ENCODE data around the gene PDZD2.

Gene PDZD2

GRCh38 chr5:31936683-31937082 is 297.8 kb downstream of the PDZD2 start:
- no peak for TF ChIP-seq CTCF (IDR thresholded peaks at IDR 0.05; ENCODE audit: insufficient read depth, low read depth, low read length, missing control alignments)
- DNase-seq (ENCODE audit: low read depth): no peak
- H3K4me3 ChIP-seq (ENCODE audit: low read length): peak overlapping the region; percentile 53

- H3K4me3 ChIP-seq (ENCODE audit: low read length): peak overlapping the region; percentile 53
- DNase-seq (ENCODE audit: low read depth): peak; percentile 7
- no peak for TF ChIP-seq CTCF (IDR thresholded peaks at IDR 0.05; ENCODE audit: insufficient read depth, low read depth, low read length, missing control alignments)
These were observed 298.3 kb downstream of the PDZD2 start for GRCh38 chr5:31937226-31937625.

GRCh38 chr5:31937703-31938102 is 298.8 kb downstream of the PDZD2 start:
- H3K4me3 ChIP-seq (ENCODE audit: low read length): peak overlapping the region; percentile 53
- no peak for DNase-seq (ENCODE audit: low read depth)
- TF ChIP-seq CTCF (IDR thresholded peaks at IDR 0.05; ENCODE audit: insufficient read depth, low read depth, low read length, missing control alignments): no peak

- no peak overlapping the region for H3K4me3 ChIP-seq (ENCODE audit: low read length)
- TF ChIP-seq CTCF (IDR thresholded peaks at IDR 0.05; ENCODE audit: insufficient read depth, low read depth, low read length, missing control alignments): no peak
- peak; percentile 85 for DNase-seq (ENCODE audit: low read depth)
These were observed 300.2 kb downstream of the PDZD2 start for GRCh38 chr5:31939151-31939550.

GRCh38 chr5:31941151-31941755 is 302.3 kb downstream of the PDZD2 start:
- peak; percentile 82 for DNase-seq (ENCODE audit: low read depth)
- no peak overlapping the region for H3K4me3 ChIP-seq (ENCODE audit: low read length)
- TF ChIP-seq CTCF (IDR thresholded peaks at IDR 0.05; ENCODE audit: insufficient read depth, low read depth, low read length, missing control alignments): no peak

GRCh38 chr5:31942546-31942945 is 303.6 kb downstream of the PDZD2 start:
- TF ChIP-seq CTCF (IDR thresholded peaks at IDR 0.05; ENCODE audit: insufficient read depth, low read depth, low read length, missing control alignments): no peak
- no peak overlapping the region for H3K4me3 ChIP-seq (ENCODE audit: low read length)
- DNase-seq (ENCODE audit: low read depth): no peak

All from epithelial cell of esophagus (primary cell).